WTC11 (cell line): Measurements from ENCODE around the gene SPART. TPM values are rescaled to one million over a fixed set of nuclear protein-coding genes. Genes with fewer than 3 reads are reported as not detected.

Experiments used
- ATAC-seq: fragments of 200-7000 bp; cut with Tn5 transposase; 2 replicates; pipeline ENCODE4 v1.10.0; 2021; ENCODE audit warnings: mild to moderate bottlenecking, moderate library complexity
- CTCF ChIA-PET: fragments of 300-600 bp; sonication (Branson Sonifier 250); formaldehyde crosslinking; loops from one replicate; lab custom pipeline; 2021; ENCODE audit warnings: antibody characterized with exemption; lab: Charles Lee
- POLR2A ChIA-PET: fragments of 350-600 bp; sonication (Branson Sonifier 250); formaldehyde crosslinking; loops from one replicate; lab custom pipeline; 2021; ENCODE audit warnings: antibody characterized with exemption; lab: Charles Lee
- DNase-seq: peaks from one replicate; pipeline ENCODE4 v3.0.0; 2021; ENCODE audit warnings: low spot score
- H3K27ac Mint-ChIP-seq: 2 replicates; pipeline ENCODE4 v1.8.0; 2021; ENCODE audit warnings: mixed read lengths
- H3K27me3 Mint-ChIP-seq: 2 replicates; pipeline ENCODE4 v1.8.0; 2021; ENCODE audit warnings: low read depth, mild to moderate bottlenecking, moderate library complexity, mixed read lengths
- H3K36me3 Mint-ChIP-seq: 2 replicates; pipeline ENCODE4 v1.8.0; 2021; ENCODE audit warnings: mixed read lengths
- H3K4me1 Mint-ChIP-seq: 2 replicates; pipeline ENCODE4 v1.8.0; 2022; ENCODE audit warnings: mixed read lengths
- H3K4me3 Mint-ChIP-seq: 2 replicates; pipeline ENCODE4 v1.8.0; 2021; ENCODE audit warnings: mild to moderate bottlenecking, moderate library complexity, mixed read lengths
- H3K9me3 Mint-ChIP-seq: 2 replicates; pipeline ENCODE4 v1.8.0; 2021; ENCODE audit warnings: mixed read lengths
- ATF1 ChIP-seq: sonication (generic); formaldehyde crosslinking; IDR thresholded peaks from 2 replicates; pipeline ENCODE4 v1.8.1; 2023; ENCODE audit warnings: mild to moderate bottlenecking, moderate library complexity, missing genetic modification reagents
- CREB1 ChIP-seq: sonication (generic); formaldehyde crosslinking; IDR thresholded peaks from 2 replicates; pipeline ENCODE4 v1.8.0; 2023; ENCODE audit warnings: mild to moderate bottlenecking, missing genetic modification reagents
- CREM ChIP-seq: sonication (generic); formaldehyde crosslinking; IDR thresholded peaks from 2 replicates; pipeline ENCODE4 v1.8.1; 2022; ENCODE audit warnings: mild to moderate bottlenecking, missing genetic modification reagents, moderate library complexity
- E2F4 ChIP-seq: sonication (generic); formaldehyde crosslinking; IDR thresholded peaks from 2 replicates; pipeline ENCODE4 v1.8.1; 2022; ENCODE audit warnings: low read depth, mild to moderate bottlenecking, moderate library complexity, missing genetic modification reagents, borderline replicate concordance
- ELF4 ChIP-seq: sonication (generic); formaldehyde crosslinking; IDR thresholded peaks from 2 replicates; pipeline ENCODE4 v1.8.1; 2022; ENCODE audit warnings: low read depth, mild to moderate bottlenecking, moderate library complexity, missing genetic modification reagents
- FOXJ3 ChIP-seq: sonication (generic); formaldehyde crosslinking; IDR thresholded peaks from 2 replicates; pipeline ENCODE4 v1.9.0; 2021; ENCODE audit warnings: missing genetic modification reagents, mild to moderate bottlenecking, borderline replicate concordance
- FOXP4 ChIP-seq: sonication (generic); formaldehyde crosslinking; IDR thresholded peaks from 2 replicates; pipeline ENCODE4 v1.8.0; 2022; ENCODE audit warnings: mild to moderate bottlenecking, missing genetic modification reagents
- MYBL2 ChIP-seq: sonication (generic); formaldehyde crosslinking; IDR thresholded peaks from 2 replicates; pipeline ENCODE4 v1.8.1; 2023; ENCODE audit warnings: mild to moderate bottlenecking, moderate library complexity, missing genetic modification reagents
- PRDM15 ChIP-seq: sonication (generic); formaldehyde crosslinking; IDR thresholded peaks from 2 replicates; pipeline ENCODE4 v1.8.0; 2022; ENCODE audit warnings: missing genetic modification reagents
- PREB ChIP-seq: sonication (generic); formaldehyde crosslinking; IDR thresholded peaks from 2 replicates; pipeline ENCODE4 v1.8.1; 2022; ENCODE audit warnings: mild to moderate bottlenecking, missing genetic modification reagents, moderate library complexity, borderline replicate concordance
- PRRX2 ChIP-seq: fragments of 250-450 bp; sonication (Bioruptor Pico); IDR thresholded peaks from 2 replicates; pipeline ENCODE4 v1.8.0; 2021; ENCODE audit warnings: mild to moderate bottlenecking
- RELA ChIP-seq: sonication (generic); formaldehyde crosslinking; IDR thresholded peaks from 2 replicates; pipeline ENCODE4 v1.8.1; 2022; ENCODE audit warnings: missing genetic modification reagents, mild to moderate bottlenecking, borderline replicate concordance
- TCF7 ChIP-seq: sonication (generic); formaldehyde crosslinking; IDR thresholded peaks from 2 replicates; pipeline ENCODE4 v1.8.0; 2022; ENCODE audit warnings: mild to moderate bottlenecking, low read depth, missing genetic modification reagents, moderate library complexity
- TP53 ChIP-seq: sonication (generic); formaldehyde crosslinking; IDR thresholded peaks from 2 replicates; pipeline ENCODE4 v1.8.1; 2023; ENCODE audit warnings: mild to moderate bottlenecking, missing genetic modification reagents
- USF2 ChIP-seq: sonication (generic); formaldehyde crosslinking; IDR thresholded peaks from 2 replicates; pipeline ENCODE4 v1.8.1; 2023; ENCODE audit warnings: mild to moderate bottlenecking, missing genetic modification reagents, moderate library complexity
- ZNF263 ChIP-seq: sonication (generic); formaldehyde crosslinking; IDR thresholded peaks from 2 replicates; pipeline ENCODE4 v1.8.1; 2022; ENCODE audit warnings: low read depth, mild to moderate bottlenecking, moderate library complexity, missing genetic modification reagents
- ZNF396 ChIP-seq: fragments of 250-450 bp; sonication (Bioruptor Pico); IDR thresholded peaks from 2 replicates; pipeline ENCODE4 v1.8.0; 2021; ENCODE audit warnings: mild to moderate bottlenecking, moderate library complexity, borderline replicate concordance
- total RNA-seq: library from RNA; stranded (reverse); gene quantifications from 3 replicates; pipeline ENCODE4 v1.2.3, GENCODE V29; 2021
- TF ChIP-seq, protein P1 (sequence below): fragments of 200-600 bp; IDR thresholded peaks from 2 replicates; pipeline ENCODE4 v1.8.0; 2022; ENCODE audit warnings: antibody characterized with exemption
- TF ChIP-seq, protein P2 (sequence below): fragments of 250-450 bp; sonication (Bioruptor Pico); IDR thresholded peaks from 2 replicates; pipeline ENCODE4 v1.8.0; 2021; ENCODE audit warnings: mild to moderate bottlenecking
- TF ChIP-seq, protein P3 (sequence below): sonication (generic); formaldehyde crosslinking; IDR thresholded peaks from 2 replicates; pipeline ENCODE4 v1.8.1; 2023; ENCODE audit warnings: mild to moderate bottlenecking, missing genetic modification reagents

The SPART gene
- total RNA-seq, 1 experiment from 2014 or later = 95.7 TPM

GRCh38 chr13:36297366-36298338 lies 48.5 kb downstream of the SPART start, which contains the start of gene CCDC169 (continued):
- no peak for TF ChIP-seq PREB (CRISPR knock-in tag)
- TF ChIP-seq, protein P1, sequence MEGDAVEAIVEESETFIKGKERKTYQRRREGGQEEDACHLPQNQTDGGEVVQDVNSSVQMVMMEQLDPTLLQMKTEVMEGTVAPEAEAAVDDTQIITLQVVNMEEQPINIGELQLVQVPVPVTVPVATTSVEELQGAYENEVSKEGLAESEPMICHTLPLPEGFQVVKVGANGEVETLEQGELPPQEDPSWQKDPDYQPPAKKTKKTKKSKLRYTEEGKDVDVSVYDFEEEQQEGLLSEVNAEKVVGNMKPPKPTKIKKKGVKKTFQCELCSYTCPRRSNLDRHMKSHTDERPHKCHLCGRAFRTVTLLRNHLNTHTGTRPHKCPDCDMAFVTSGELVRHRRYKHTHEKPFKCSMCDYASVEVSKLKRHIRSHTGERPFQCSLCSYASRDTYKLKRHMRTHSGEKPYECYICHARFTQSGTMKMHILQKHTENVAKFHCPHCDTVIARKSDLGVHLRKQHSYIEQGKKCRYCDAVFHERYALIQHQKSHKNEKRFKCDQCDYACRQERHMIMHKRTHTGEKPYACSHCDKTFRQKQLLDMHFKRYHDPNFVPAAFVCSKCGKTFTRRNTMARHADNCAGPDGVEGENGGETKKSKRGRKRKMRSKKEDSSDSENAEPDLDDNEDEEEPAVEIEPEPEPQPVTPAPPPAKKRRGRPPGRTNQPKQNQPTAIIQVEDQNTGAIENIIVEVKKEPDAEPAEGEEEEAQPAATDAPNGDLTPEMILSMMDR = no peak
- TF ChIP-seq TP53 (CRISPR knock-in tag) = peak; percentile 86; the same call in 1 of the 2 replicates
- TF ChIP-seq, protein P2, sequence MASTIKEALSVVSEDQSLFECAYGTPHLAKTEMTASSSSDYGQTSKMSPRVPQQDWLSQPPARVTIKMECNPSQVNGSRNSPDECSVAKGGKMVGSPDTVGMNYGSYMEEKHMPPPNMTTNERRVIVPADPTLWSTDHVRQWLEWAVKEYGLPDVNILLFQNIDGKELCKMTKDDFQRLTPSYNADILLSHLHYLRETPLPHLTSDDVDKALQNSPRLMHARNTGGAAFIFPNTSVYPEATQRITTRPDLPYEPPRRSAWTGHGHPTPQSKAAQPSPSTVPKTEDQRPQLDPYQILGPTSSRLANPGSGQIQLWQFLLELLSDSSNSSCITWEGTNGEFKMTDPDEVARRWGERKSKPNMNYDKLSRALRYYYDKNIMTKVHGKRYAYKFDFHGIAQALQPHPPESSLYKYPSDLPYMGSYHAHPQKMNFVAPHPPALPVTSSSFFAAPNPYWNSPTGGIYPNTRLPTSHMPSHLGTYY = no peak
- TF ChIP-seq ZNF263 (CRISPR knock-in tag) = no peak
- no peak for TF ChIP-seq E2F4
- peak; percentile 77; the same call in 1 of the 2 replicates for TF ChIP-seq MYBL2
- TF ChIP-seq RELA (CRISPR knock-in tag) = peak; percentile 82; the same call in 1 of the 2 replicates
- TF ChIP-seq ATF1 (CRISPR knock-in tag) = 0 out of 2 replicates have a peak, but pooled peaks have one; percentile 80
- peak; percentile 59 for TF ChIP-seq FOXP4 (CRISPR knock-in tag)
- TF ChIP-seq, protein P3, sequence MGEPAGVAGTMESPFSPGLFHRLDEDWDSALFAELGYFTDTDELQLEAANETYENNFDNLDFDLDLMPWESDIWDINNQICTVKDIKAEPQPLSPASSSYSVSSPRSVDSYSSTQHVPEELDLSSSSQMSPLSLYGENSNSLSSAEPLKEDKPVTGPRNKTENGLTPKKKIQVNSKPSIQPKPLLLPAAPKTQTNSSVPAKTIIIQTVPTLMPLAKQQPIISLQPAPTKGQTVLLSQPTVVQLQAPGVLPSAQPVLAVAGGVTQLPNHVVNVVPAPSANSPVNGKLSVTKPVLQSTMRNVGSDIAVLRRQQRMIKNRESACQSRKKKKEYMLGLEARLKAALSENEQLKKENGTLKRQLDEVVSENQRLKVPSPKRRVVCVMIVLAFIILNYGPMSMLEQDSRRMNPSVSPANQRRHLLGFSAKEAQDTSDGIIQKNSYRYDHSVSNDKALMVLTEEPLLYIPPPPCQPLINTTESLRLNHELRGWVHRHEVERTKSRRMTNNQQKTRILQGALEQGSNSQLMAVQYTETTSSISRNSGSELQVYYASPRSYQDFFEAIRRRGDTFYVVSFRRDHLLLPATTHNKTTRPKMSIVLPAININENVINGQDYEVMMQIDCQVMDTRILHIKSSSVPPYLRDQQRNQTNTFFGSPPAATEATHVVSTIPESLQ (CRISPR knock-in tag) = no peak
- TF ChIP-seq TCF7 = no peak

DNA sequence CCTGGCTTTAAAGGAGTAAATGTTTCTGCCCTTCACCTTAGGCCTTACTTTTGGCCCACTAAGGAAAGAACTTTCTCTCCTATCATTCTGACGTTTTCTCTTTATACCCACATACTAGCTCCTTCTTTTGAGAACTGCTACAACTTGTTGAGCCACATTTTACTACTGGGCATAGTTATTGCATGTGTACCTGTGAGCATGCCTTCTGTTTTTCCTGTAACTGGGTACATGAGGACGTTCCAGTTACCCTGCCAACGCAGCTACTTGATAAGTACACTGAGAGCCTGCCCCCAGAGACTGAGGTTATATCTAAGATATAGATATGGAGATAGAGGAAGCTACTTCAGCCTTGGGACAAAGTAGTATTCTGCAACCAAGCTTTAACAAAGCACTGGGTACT lies 52.1 kb downstream of the SPART start:
- ChIA-PET CTCF (interaction anchor here (1.1 kb wide), 1 partner anchor 11 kb away, joined by 5 read pairs; no protein-coding TSS in a partner anchor), POLR2A (interaction anchor here (0.8 kb wide), 1 partner anchor 11 kb away, joined by 3 read pairs; no protein-coding TSS in a partner anchor)
- no peak for ATAC-seq
- peak overlapping the region; percentile 30; the same call in 1 of the 2 replicates for H3K27ac Mint-ChIP-seq
- H3K4me3 Mint-ChIP-seq = no peak overlapping the region
- H3K36me3 Mint-ChIP-seq = peaks cover 58% of the 10 kb centered on the region
- H3K4me1 Mint-ChIP-seq = peaks cover 35% of the 10 kb centered on the region
- peaks cover 38% of the 10 kb centered on the region for H3K9me3 Mint-ChIP-seq
- no peak for DNase-seq
- H3K27me3 Mint-ChIP-seq = 0 out of 2 replicates have a peak, but pooled peaks cover 3% of the 10 kb centered on the region
- TF ChIP-seq PRDM15 (no peak), FOXJ3 (CRISPR knock-in tag) (no peak), ELF4 (CRISPR knock-in tag) (no peak), PRRX2 (CRISPR knock-in tag) (no peak), USF2 (no peak), CREM (CRISPR knock-in tag) (no peak), ZNF396 (no peak), CREB1 (no peak)
